GM12878 (cell line): Measurements from ENCODE around the gene COL13A1. TPM values are rescaled to one million over a fixed set of nuclear protein-coding genes. Genes with fewer than 3 reads are reported as not detected.

Experiments
- ATAC-seq: fragments of 200-7000 bp; cut with Tn5 transposase; 3 replicates; pipeline ENCODE4 v1.9.1; 2020; ENCODE audit warnings: mild to moderate bottlenecking, moderate library complexity
- BruUV-seq: library from RNA; stranded (reverse); fragments of 400-500 nt; replicated peaks from 2 replicates; lab custom pipeline; 2021; lab: Mats Ljungman, UMichigan
- CTCF ChIA-PET: fragments of 300-600 bp; sonication (Branson Sonifier 250); formaldehyde crosslinking; extraction: SDS; loops from one replicate; lab custom pipeline; 2021; ENCODE audit warnings: inconsistent platforms; lab: Yijun Ruan, JAX
- POLR2A ChIA-PET: fragments of 350-600 bp; formaldehyde crosslinking; extraction: SDS; loops from one replicate; lab custom pipeline; 2021; ENCODE audit warnings: inconsistent platforms; lab: Charles Lee
- RAD21 ChIA-PET: fragments of 300-600 bp; sonication (Branson Sonifier 250); formaldehyde crosslinking; loops from one replicate; lab custom pipeline; 2023; ENCODE audit warnings: antibody characterized with exemption; ENCODE audit not compliant: unreplicated experiment; lab: Charles Lee
- SMC1A ChIA-PET: fragments of 300-600 bp; sonication (Branson Sonifier 250); formaldehyde crosslinking; loops from one replicate; lab custom pipeline; 2023; ENCODE audit not compliant: unreplicated experiment, uncharacterized antibody; lab: Charles Lee
- DNase-seq: peaks from one replicate; pipeline ENCODE4 v3.0.0-alpha.2; 2011; ENCODE audit warnings: low read depth, low spot score
- FAIRE-seq: peaks from 3 replicates; lab custom pipeline; 2011; peaks lifted over from hg19 to GRCh38; lab: Jason Lieb, UNC
- H2AFZ ChIP-seq: 2 replicates; pipeline ENCODE4 v1.6.0; 2011; ENCODE audit warnings: low read depth, low read length, control low read depth; ENCODE audit not compliant: control insufficient read depth
- H3K27ac ChIP-seq: 2 replicates; pipeline ENCODE4 v1.5.1; 2011; ENCODE audit warnings: control low read depth; ENCODE audit not compliant: control insufficient read depth, insufficient read depth
- H3K27me3 ChIP-seq, 2 experiments: replicated peaks in 1 of 2; 2 replicates each; pipeline versions ENCODE4 v1.6.0 to v1.6.1; 2011; ENCODE audit warnings: low read length in 1 of 2; ENCODE audit not compliant: control insufficient read depth in 2 of 2, insufficient read depth in 2 of 2
- H3K36me3 ChIP-seq, 2 experiments: 2 replicates each; pipeline ENCODE4 v1.5.1; 2011; ENCODE audit warnings: low read length in 1 of 2; ENCODE audit not compliant: control insufficient read depth in 2 of 2, insufficient read depth in 2 of 2
- H3K4me1 ChIP-seq: 2 replicates; pipeline ENCODE4 v1.6.1; 2011; ENCODE audit warnings: mild to moderate bottlenecking, low read length, moderate library complexity, mixed read lengths; ENCODE audit not compliant: control insufficient read depth, insufficient read depth
- H3K4me2 ChIP-seq: 2 replicates; pipeline ENCODE4 v1.6.0; 2011; ENCODE audit warnings: control low read depth; ENCODE audit not compliant: control insufficient read depth, insufficient read depth
- H3K4me3 ChIP-seq: fragments of 200-600 bp; sonication (generic); 2 replicates; pipeline ENCODE4 v1.5.1; 2016
- H3K79me2 ChIP-seq: 2 replicates; pipeline ENCODE4 v1.6.0; 2011; ENCODE audit warnings: low read length; ENCODE audit not compliant: control insufficient read depth, insufficient read depth
- H3K9ac ChIP-seq: 2 replicates; pipeline ENCODE4 v1.8.0; 2011; ENCODE audit warnings: low read length, control low read depth, mixed read lengths; ENCODE audit not compliant: control insufficient read depth, insufficient read depth
- H3K9me3 ChIP-seq: replicated peaks from 3 replicates; pipeline ENCODE4 v1.5.1; 2011; ENCODE audit warnings: mild to moderate bottlenecking, low read length; ENCODE audit not compliant: control insufficient read depth, insufficient read depth
- H4K20me1 ChIP-seq: 2 replicates; pipeline ENCODE4 v1.6.0; 2011; ENCODE audit not compliant: control insufficient read depth, insufficient read depth
- ATF2 ChIP-seq: IDR thresholded peaks from 2 replicates; pipeline ENCODE4 v1.6.1; 2012; ENCODE audit warnings: low read length, inconsistent platforms
- ATF7 ChIP-seq: fragments of 450-650 bp; IDR thresholded peaks from 2 replicates; pipeline ENCODE4 v1.6.1; 2016; ENCODE audit warnings: low read depth, mild to moderate bottlenecking
- BACH1 ChIP-seq: fragments of 450-650 bp; IDR thresholded peaks from 2 replicates; pipeline ENCODE4 v1.6.1; 2017; ENCODE audit warnings: mild to moderate bottlenecking, borderline replicate concordance
- BCL11A ChIP-seq: IDR thresholded peaks from 2 replicates; pipeline ENCODE4 v1.6.1; 2011; ENCODE audit warnings: low read depth, low read length
- CTCF ChIP-seq, 3 experiments: IDR thresholded peaks in 2 of 3; conservative IDR thresholded peaks in 1 of 3; 2 replicates each; pipeline ENCODE4 v1.5.1; 2011; ENCODE audit warnings: low read depth in 3 of 3, low read length in 3 of 3, mild to moderate bottlenecking in 3 of 3, control low read depth in 2 of 3, moderate library complexity in 2 of 3, inconsistent platforms in 1 of 3, mixed read lengths in 1 of 3; ENCODE audit not compliant: control insufficient read depth in 2 of 3, insufficient read depth in 1 of 3; ENCODE audit errors: extremely low read depth in 1 of 3
- E2F8 ChIP-seq: fragments of 450-650 bp; IDR thresholded peaks from 2 replicates; pipeline ENCODE4 v1.6.1; 2018; ENCODE audit warnings: mild to moderate bottlenecking, low read depth, moderate library complexity; ENCODE audit not compliant: partially characterized antibody
- EGR1 ChIP-seq, 2 experiments: IDR thresholded peaks; 1 replicate in 1 of 2; 2 replicates in 1 of 2; pipeline ENCODE4 v1.6.1; 2011 to 2012; ENCODE audit warnings: low read depth in 2 of 2, low read length in 2 of 2, borderline replicate concordance in 1 of 2, mild to moderate bottlenecking in 1 of 2, moderate library complexity in 1 of 2
- IKZF1 ChIP-seq: fragments of 450-650 bp; conservative IDR thresholded peaks from 2 replicates; pipeline ENCODE4 v1.6.1; 2017; ENCODE audit warnings: antibody characterized with exemption, mild to moderate bottlenecking
- KLF5 ChIP-seq: fragments of 450-650 bp; IDR thresholded peaks from 2 replicates; pipeline ENCODE4 v1.6.1; 2014; ENCODE audit warnings: mild to moderate bottlenecking; ENCODE audit not compliant: partially characterized antibody
- POLR2AphosphoS2 ChIP-seq: IDR thresholded peaks from 2 replicates; pipeline ENCODE4 v1.6.1; 2011; ENCODE audit warnings: low read depth, mild to moderate bottlenecking, low read length, improper control_type of control experiment, moderate library complexity
- WGBS: methylation state at CpG from one replicate; pipeline ENCODE4 v1.1.6; 2016; ENCODE audit warnings: low lambda C conversion rate; ENCODE audit not compliant: insufficient replicate concordance, insufficient coverage; ENCODE audit errors: missing lambda C conversion rate; 5-methylcytosine and 5-hydroxymethylcytosine counted together
- in situ Hi-C: fragments of 300-500 bp; cut with MboI; formaldehyde crosslinking; loops from 9 replicates; pipeline ENCODE4 v1.14.3; 2018; ENCODE audit warnings: mixed read lengths
- intact Hi-C: fragments of 100-400 bp; cut with micrococcal nuclease; formaldehyde crosslinking; loops from one replicate; pipeline ENCODE4 v1.14.2; 2022; ENCODE audit not compliant: unreplicated experiment
- polyA plus RNA-seq, 11 experiments: library from polyadenylated mRNA; depleted of rRNA in 4 of 11; unstranded in 6 of 11; stranded (reverse) in 5 of 11; fragments of >200 nt; fragmentation: Nextera tagmentation in 4 of 11; fragmentation: Illumina TruSeq in 1 of 11; extraction: Ambion mirVana in 4 of 11; extraction: Trizol in 1 of 11; gene quantifications; 1 replicate in 1 of 11; 2 replicates in 10 of 11; pipeline versions ENCODE4 v1.2.1 to v1.2.3, GENCODE V29; 2011 to 2016; ENCODE audit warnings: inconsistent platforms in 2 of 11, missing spikeins in 2 of 11, low read depth in 1 of 11
- total RNA-seq, 4 experiments: library from RNA; depleted of rRNA in 3 of 4; stranded (reverse); fragments of >200 nt in 3 of 4; fragmentation: Illumina TruSeq in 1 of 4; extraction: Trizol in 1 of 4; gene quantifications; 2 replicates each; pipeline versions ENCODE4 v1.2.1 to v1.2.3, GENCODE V29; 2013 to 2021

COL13A1 gene
- total and polyA plus RNA-seq, 10 of the 15 experiments (the other 5 are each of a cell fraction or from before 2014, with no cell fraction given) = 0.03 to 0.15 (median 0.05) TPM; not detected in 7

GRCh38 chr10:69871074-69871473 lies 69.4 kb downstream of the COL13A1 start:
- FAIRE-seq (no peak), ATAC-seq (no peak), DNase-seq (no peak)
- no peaks in the 10 kb centered on the region for H3K9me3 ChIP-seq
- H3K27me3 ChIP-seq = peaks cover 2 to 3% of the 10 kb centered on the region in 2 experiments; a peak in 3 of 4 replicates
- CTCF ChIA-PET = interaction anchor here (1.7 kb wide), 1 partner anchor 87 kb away, joined by 5 read pairs; no protein-coding TSS in a partner anchor
- H3K36me3 ChIP-seq = no peaks in the 10 kb centered on the region
- H3K4me3 ChIP-seq = no peak overlapping the region
- WGBS = 39% methylated on average over 9 of the region's 9 CpGs
- H3K4me1 ChIP-seq = no peaks in the 10 kb centered on the region
- no peaks in the 10 kb centered on the region for H4K20me1 ChIP-seq
- TF ChIP-seq ATF7 = no peak
- TF ChIP-seq POLR2AphosphoS2 = no peak
- TF ChIP-seq BACH1 = no peak
- POLR2A ChIA-PET = no interaction called here
- H3K9ac ChIP-seq = no peak overlapping the region
- intact Hi-C loops = no loop called here
- H3K4me2 ChIP-seq = no peak overlapping the region
- SMC1A ChIA-PET = no interaction called here
- H3K79me2 ChIP-seq = no peaks in the 10 kb centered on the region
- BruUV-seq = no TSS peak
- no peak overlapping the region for H2AFZ ChIP-seq
- RAD21 ChIA-PET = no interaction called here
- H3K27ac ChIP-seq = no peak overlapping the region
- in situ Hi-C loops = no loop called here

- Histone ChIP-seq H4K20me1 (no peaks in the 10 kb centered on the region), H3K79me2 (no peaks in the 10 kb centered on the region), H3K4me1 (no peaks in the 10 kb centered on the region), H3K27me3 (peaks cover 2 to 3% of the 10 kb centered on the region in 2 experiments; a peak in 3 of 4 replicates), H3K9ac (no peak overlapping the region), H3K4me2 (no peak overlapping the region), H2AFZ (no peak overlapping the region), H3K36me3 (no peaks in the 10 kb centered on the region), H3K4me3 (no peak overlapping the region), H3K9me3 (no peaks in the 10 kb centered on the region), H3K27ac (no peak overlapping the region)
- WGBS = 0% methylated on average over 2 of the region's 2 CpGs
- FAIRE-seq (no peak), ATAC-seq (no peak), DNase-seq (no peak)
- ChIA-PET SMC1A (no interaction called here), RAD21 (no interaction called here), POLR2A (no interaction called here), CTCF (interaction anchor here (0.9 kb wide), 1 partner anchor 21 kb away, joined by 3 read pairs; no protein-coding TSS in a partner anchor)
- in situ Hi-C loops (no loop called here), intact Hi-C loops (no loop called here)
- BruUV-seq = no TSS peak
- TF ChIP-seq IKZF1 (no peak), CTCF (IDR thresholded peaks at IDR 0.05 in 2 of 3, conservative IDR thresholded peaks at IDR 0.05 in 1 of 3; ENCODE audit: control insufficient read depth in 2 of 3, extremely low read depth in 1 of 3, insufficient read depth in 1 of 3, low read depth in 3 of 3, low read length in 3 of 3) (no peak), BCL11A (no peak), KLF5 (no peak), E2F8 (no peak), ATF2 (no peak), EGR1 (IDR thresholded peaks at IDR 0.05; ENCODE audit: borderline replicate concordance in 1 of 2, low read depth in 2 of 2, low read length in 2 of 2) (no peak)
Observed at GRCh38 chr10:69872323-69872722, 70.6 kb downstream of the COL13A1 start.
